Naive thymus-derived CD8-positive, alpha-beta T cell (primary cell): ENCODE measurements around the gene DGKH. TPM values are rescaled to one million over a fixed set of nuclear protein-coding genes. Genes with fewer than 3 reads are reported as not detected.

Experiments
- ATAC-seq, 2 donors: fragments of 150-1000 bp; cut with Tn5 transposase in 1 of 2; sonication (Bioruptor Pico), chemical (Tn5 transposase) in 1 of 2; 1 replicate in 1 of 2; 2 replicates in 1 of 2; pipeline ENCODE4 v1.10.0; 2021; ENCODE audit warnings: mild to moderate bottlenecking in 2 of 2, moderate library complexity in 2 of 2
- POLR2A ChIA-PET: fragments of 350-600 bp; sonication (Branson Sonifier 250); formaldehyde crosslinking; loops from one replicate; lab custom pipeline; 2021; ENCODE audit warnings: antibody characterized with exemption; lab: Charles Lee
- DNase-seq, 10 donors: peaks; one replicate each; pipeline versions ENCODE4 v3.0.0 to v3.0.0-alpha.2; 2020 to 2022
- H3K27ac Mint-ChIP-seq, 10 donors: one replicate each; pipeline ENCODE4 v1.8.0; 2020 to 2022; ENCODE audit warnings: mild to moderate bottlenecking in 10 of 10, mixed read lengths in 10 of 10, moderate library complexity in 4 of 10, inconsistent platforms in 1 of 10
- H3K27me3 Mint-ChIP-seq, 5 donors: one replicate each; pipeline ENCODE4 v1.8.0; 2021 to 2022; ENCODE audit warnings: mixed read lengths in 5 of 5
- H3K36me3 Mint-ChIP-seq, 3 donors: one replicate each; pipeline ENCODE4 v1.8.0; 2020 to 2022; ENCODE audit warnings: mixed read lengths in 3 of 3, mild to moderate bottlenecking in 2 of 3, inconsistent platforms in 1 of 3
- H3K4me1 Mint-ChIP-seq, 4 donors: one replicate each; pipeline ENCODE4 v1.8.0; 2021 to 2022; ENCODE audit warnings: mixed read lengths in 4 of 4
- H3K4me3 Mint-ChIP-seq, 10 donors: one replicate each; pipeline ENCODE4 v1.8.0; 2020 to 2022; ENCODE audit warnings: mild to moderate bottlenecking in 10 of 10, mixed read lengths in 10 of 10, moderate library complexity in 6 of 10, inconsistent platforms in 1 of 10
- H3K9me3 Mint-ChIP-seq, 9 donors: one replicate each; pipeline ENCODE4 v1.8.0; 2020 to 2022; ENCODE audit warnings: mixed read lengths in 9 of 9, mild to moderate bottlenecking in 3 of 9, inconsistent platforms in 1 of 9, moderate library complexity in 1 of 9
- polyA plus RNA-seq, 3 donors: library from polyadenylated mRNA; unstranded; fragments of 300-500 nt; fragmentation: Illumina TruSeq; gene quantifications; one replicate each; pipeline ENCODE4 v1.2.3, GENCODE V29; 2021
- total RNA-seq, 8 experiments: library from RNA in 2 of 8; stranded (reverse) in 2 of 8; gene quantifications; one replicate each; pipeline ENCODE4 v1.2.3 and lab custom pipeline; 2021 to 2026

DGKH gene
- total and polyA plus RNA-seq, 5 experiments from 2014 or later, result 1.3 to 5.2 (median 1.5) TPM

- peak; percentile 90 to 91 for ATAC-seq
- peak; percentile 79 to 97 (median 94) for DNase-seq
- POLR2A ChIA-PET, result interaction anchor here (0.5 to 1.7 kb wide), 12 partner anchors 9 to 1140 kb away, joined by 3 to 8 read pairs (median 3); partner anchors contain the start of gene VWA8
- peak overlapping the region; percentile 90 to 99 (median 94) for H3K4me3 Mint-ChIP-seq
- H3K36me3 Mint-ChIP-seq, result peaks cover 0 to 6% (median 0%) of the 10 kb centered on the region in 3 donors
- peaks cover 0 to 2% (median 0%) of the 10 kb centered on the region in 5 donors for H3K27me3 Mint-ChIP-seq
- H3K27ac Mint-ChIP-seq, result peak overlapping the region; percentile 87 to 99 (median 98)
- H3K4me1 Mint-ChIP-seq, result peaks cover 33 to 53% (median 47%) of the 10 kb centered on the region in 4 donors
- no peaks in the 10 kb centered on the region for H3K9me3 Mint-ChIP-seq
These were observed 223.1 kb downstream of the DGKH start for GRCh38 chr13:42271337-42272114.

DNA sequence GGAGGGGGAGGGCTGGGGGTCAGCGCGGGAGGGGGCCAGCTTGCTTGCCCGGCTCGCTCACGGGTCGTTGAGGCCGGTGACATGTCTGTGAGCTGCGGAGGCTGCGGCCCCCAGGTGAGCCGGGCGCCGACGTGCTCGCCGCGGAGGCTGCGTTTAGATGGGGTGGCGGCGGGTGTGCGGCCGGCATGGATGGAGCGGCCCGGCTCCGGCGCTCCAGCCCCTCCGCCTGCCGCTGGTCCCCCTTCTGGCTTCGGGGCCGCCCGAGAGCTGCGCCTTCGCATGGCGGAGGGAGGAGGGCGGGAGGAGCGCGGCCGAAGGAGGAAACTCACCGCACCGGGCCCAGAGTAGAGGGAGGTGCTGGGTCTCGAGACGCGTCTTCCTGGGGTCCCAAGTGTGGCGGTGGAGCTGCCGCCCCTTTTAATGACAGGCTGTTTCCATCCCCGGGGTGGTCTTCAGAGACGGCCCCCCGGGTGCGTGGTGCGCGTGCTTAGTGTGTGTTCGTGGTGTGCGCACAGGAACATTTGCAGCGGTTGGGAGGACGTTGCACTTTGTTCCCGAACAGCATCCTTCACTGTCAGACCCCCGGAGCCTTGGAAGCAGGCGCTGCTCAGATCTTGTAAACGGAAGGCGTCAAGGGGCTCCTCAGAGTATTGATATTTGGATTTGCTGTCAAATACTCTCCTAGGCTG is 223.8 kb downstream of the DGKH start, which contains the start of gene AKAP11:
Gene AKAP11, plus strand, starts transcription at position 38 of the 689 bp plus-strand sequence. CDS start 14,197 bp downstream, outside the sequence.
- Mint-ChIP-seq H3K27me3 (peaks cover 0 to 2% (median 0%) of the 10 kb centered on the region in 5 donors), H3K4me1 (peaks cover 35 to 56% (median 50%) of the 10 kb centered on the region in 4 donors), H3K9me3 (no peaks in the 10 kb centered on the region), H3K27ac (peak within 1 kb of the TSS; percentile 87 to 99 (median 98)), H3K36me3 (peaks cover 0 to 7% (median 0%) of the 10 kb centered on the region in 3 donors), H3K4me3 (peak within 1 kb of the TSS; percentile 90 to 99 (median 96))
- POLR2A ChIA-PET, result interaction anchor here (0.5 to 1.7 kb wide), 11 partner anchors 8 to 1140 kb away, joined by 3 to 8 read pairs (median 4); partner anchors contain the start of gene VWA8
- ATAC-seq (peak; percentile 24 to 49), DNase-seq (peak in 9 of 10 donors; percentile 29 to 68 (median 52))

GRCh38 chr13:42272804-42273175 is 224.3 kb downstream of the DGKH start:
- Mint-ChIP-seq H3K4me3 (peak overlapping the region; percentile 84 to 99 (median 96)), H3K9me3 (no peaks in the 10 kb centered on the region), H3K4me1 (peaks cover 38 to 58% (median 52%) of the 10 kb centered on the region in 4 donors), H3K27me3 (no peaks in the 10 kb centered on the region), H3K36me3 (peaks cover 0 to 7% (median 0%) of the 10 kb centered on the region in 3 donors), H3K27ac (peak overlapping the region; percentile 83 to 99 (median 97))
- ATAC-seq (no peak), DNase-seq (peak in 3 of 10 donors; percentile 38 to 49 (median 38))
- POLR2A ChIA-PET, result interaction anchor here (1.2 to 1.5 kb wide), 2 partner anchors 10 to 780 kb away, joined by 3 to 4 read pairs; no protein-coding TSS in a partner anchor

DNA sequence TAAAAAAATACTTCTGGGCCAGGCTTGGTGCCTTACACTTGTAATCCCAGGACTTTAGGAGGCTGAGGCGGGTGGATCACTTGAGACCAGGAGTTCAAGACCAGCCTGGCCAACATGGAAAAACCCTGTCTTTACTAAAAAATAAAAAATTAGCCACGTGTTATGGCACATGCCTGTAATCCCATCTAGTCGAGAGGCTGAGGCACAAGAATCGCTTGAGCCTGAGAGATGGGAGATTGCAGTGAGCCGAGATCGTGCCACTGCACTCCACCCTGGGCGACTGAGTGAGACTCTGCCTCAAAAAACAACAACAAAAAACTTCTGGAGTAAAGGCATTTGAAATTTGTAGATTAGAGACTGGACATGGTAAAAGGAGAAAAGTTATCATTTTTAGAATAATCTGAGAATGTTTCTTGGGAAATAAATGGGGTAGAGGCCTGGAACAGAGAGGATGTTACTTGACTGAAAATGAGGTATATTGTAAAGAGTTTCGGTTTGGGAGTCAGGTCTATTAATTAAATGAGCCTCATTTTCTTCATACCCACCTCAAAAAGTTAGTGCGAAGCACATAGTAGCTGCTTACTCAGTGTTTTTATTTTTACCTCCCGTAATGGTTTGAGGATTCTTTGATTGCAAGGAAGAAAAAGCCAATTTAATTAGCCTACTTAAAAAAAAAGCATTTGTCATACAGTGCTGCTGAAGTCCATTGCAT is 226.1 kb downstream of the DGKH start:
- H3K4me3 Mint-ChIP-seq, result peak overlapping the region in 8 of 10 donors; percentile 5 to 58 (median 44)
- H3K27me3 Mint-ChIP-seq, result no peaks in the 10 kb centered on the region
- POLR2A ChIA-PET, result no interaction called here
- H3K4me1 Mint-ChIP-seq, result peaks cover 40 to 61% (median 52%) of the 10 kb centered on the region in 4 donors
- H3K36me3 Mint-ChIP-seq, result peaks cover 0 to 7% (median 0%) of the 10 kb centered on the region in 3 donors
- H3K27ac Mint-ChIP-seq, result peak overlapping the region in 8 of 10 donors; percentile 23 to 87 (median 46)
- DNase-seq, result no peak
- ATAC-seq, result no peak
- H3K9me3 Mint-ChIP-seq, result no peaks in the 10 kb centered on the region

GRCh38 chr13:42275098-42275471 is 226.6 kb downstream of the DGKH start:
- Mint-ChIP-seq H3K9me3 (no peaks in the 10 kb centered on the region), H3K4me1 (peaks cover 40 to 61% (median 51%) of the 10 kb centered on the region in 4 donors), H3K27me3 (no peaks in the 10 kb centered on the region), H3K36me3 (peaks cover 0 to 7% (median 0%) of the 10 kb centered on the region in 3 donors), H3K27ac (peak overlapping the region in 6 of 10 donors; percentile 23 to 87 (median 44)), H3K4me3 (peak overlapping the region in 5 of 10 donors; percentile 1 to 45 (median 12))
- DNase-seq (no peak), ATAC-seq (no peak)
- POLR2A ChIA-PET, result no interaction called here

DNA sequence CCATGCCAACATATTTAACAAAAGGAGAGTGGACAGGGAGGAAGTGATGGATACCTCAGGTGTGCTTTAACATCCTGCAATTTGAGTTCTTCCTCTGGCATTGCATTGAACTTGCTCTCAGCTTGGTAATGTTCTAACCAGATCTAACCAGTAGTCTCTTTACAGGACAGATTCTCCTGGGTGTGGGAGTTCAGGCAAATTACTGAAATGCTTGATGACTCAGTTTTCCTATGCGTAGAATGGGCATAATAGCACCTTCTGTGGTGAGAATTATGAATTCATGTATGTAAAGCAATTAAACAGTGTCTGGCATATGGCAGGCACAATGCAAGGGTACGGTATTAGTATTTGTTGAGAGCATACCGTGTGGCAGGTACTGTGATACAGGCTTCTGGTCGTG is 227.1 kb downstream of the DGKH start:
- POLR2A ChIA-PET, result no interaction called here
- DNase-seq (no peak), ATAC-seq (no peak)
- Mint-ChIP-seq H3K9me3 (no peaks in the 10 kb centered on the region), H3K4me3 (peak overlapping the region in 3 of 10 donors; percentile 1 to 16 (median 4)), H3K4me1 (peaks cover 36 to 57% (median 47%) of the 10 kb centered on the region in 4 donors), H3K27me3 (no peaks in the 10 kb centered on the region), H3K36me3 (peaks cover 0 to 7% (median 0%) of the 10 kb centered on the region in 3 donors), H3K27ac (peak overlapping the region in 6 of 10 donors; percentile 9 to 87 (median 38))

DNA sequence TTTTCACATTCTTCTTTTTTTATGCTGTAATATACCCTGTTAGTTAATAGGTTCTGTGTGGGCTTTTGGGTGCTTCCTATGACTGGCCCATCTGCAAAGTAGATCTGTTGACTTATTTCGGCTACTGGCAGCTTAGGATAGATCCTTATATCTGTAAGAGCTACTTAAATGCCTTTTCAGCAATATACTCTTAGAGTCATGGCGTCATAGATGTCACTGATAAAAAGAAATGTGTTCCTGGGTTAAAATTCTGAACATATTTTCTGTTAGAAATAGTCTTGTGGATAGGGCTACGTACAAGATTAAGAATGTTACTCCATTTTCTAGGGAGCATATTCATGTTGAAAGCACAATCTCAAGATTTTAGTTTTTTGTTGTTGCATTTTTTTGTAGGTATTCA is 228.2 kb downstream of the DGKH start:
- Mint-ChIP-seq H3K4me1 (peaks cover 27 to 46% (median 37%) of the 10 kb centered on the region in 4 donors), H3K27ac (peak overlapping the region in 7 of 10 donors; percentile 7 to 57 (median 34)), H3K4me3 (peak overlapping the region in 4 of 10 donors; percentile 9 to 20 (median 10)), H3K27me3 (no peaks in the 10 kb centered on the region), H3K9me3 (no peaks in the 10 kb centered on the region), H3K36me3 (peaks cover 0 to 7% (median 0%) of the 10 kb centered on the region in 3 donors)
- POLR2A ChIA-PET, result no interaction called here
- ATAC-seq (no peak), DNase-seq (no peak)

DNA sequence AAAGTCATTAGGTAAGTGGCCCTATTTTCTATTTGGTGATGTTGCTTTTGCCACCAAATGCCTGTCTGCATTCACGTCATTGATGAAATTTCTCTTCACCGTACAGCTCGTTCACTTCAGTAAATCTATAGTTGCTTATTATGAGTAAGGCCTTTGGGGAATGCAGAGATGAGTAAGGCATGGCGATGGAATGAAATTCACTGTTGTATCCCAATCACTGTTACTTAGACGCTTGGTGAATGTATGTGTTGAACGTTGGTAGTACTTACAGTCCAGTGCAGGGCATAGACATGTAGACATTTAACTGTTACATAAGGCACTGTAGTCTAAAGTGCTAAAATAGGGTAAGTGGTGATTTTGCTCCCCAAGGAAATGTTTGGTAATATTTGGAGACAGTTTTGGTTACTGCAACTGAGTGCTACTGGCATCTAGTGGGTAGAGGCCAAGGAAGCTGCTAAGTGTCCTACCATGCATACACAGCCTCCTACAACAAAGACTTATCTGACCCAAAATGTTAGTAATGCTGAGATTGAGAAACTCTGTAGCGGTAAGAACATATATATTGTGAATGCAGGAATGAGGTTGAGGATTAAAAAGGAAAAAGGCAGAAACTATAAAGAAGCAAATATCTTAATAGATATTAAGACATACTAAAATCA is 229.3 kb downstream of the DGKH start:
- DNase-seq (no peak), ATAC-seq (no peak)
- POLR2A ChIA-PET, result no interaction called here
- Mint-ChIP-seq H3K4me3 (peak overlapping the region in 6 of 10 donors; percentile 8 to 47 (median 14)), H3K9me3 (no peaks in the 10 kb centered on the region), H3K27ac (peak overlapping the region in 6 of 10 donors; percentile 4 to 61 (median 22)), H3K27me3 (no peaks in the 10 kb centered on the region), H3K4me1 (peaks cover 31 to 52% (median 38%) of the 10 kb centered on the region in 4 donors), H3K36me3 (peaks cover 0 to 7% (median 0%) of the 10 kb centered on the region in 3 donors)

GRCh38 chr13:42279080-42279479 is 230.6 kb downstream of the DGKH start:
- H3K27me3 Mint-ChIP-seq, result no peaks in the 10 kb centered on the region
- H3K4me3 Mint-ChIP-seq, result no peak overlapping the region
- peaks cover 31 to 52% (median 40%) of the 10 kb centered on the region in 4 donors for H3K4me1 Mint-ChIP-seq
- POLR2A ChIA-PET, result no interaction called here
- ATAC-seq (peak; percentile 49 to 59), DNase-seq (peak in 3 of 10 donors; percentile 4 to 17 (median 11))
- no peak overlapping the region for H3K27ac Mint-ChIP-seq
- peaks cover 0 to 13% (median 0%) of the 10 kb centered on the region in 3 donors for H3K36me3 Mint-ChIP-seq
- H3K9me3 Mint-ChIP-seq, result no peaks in the 10 kb centered on the region

DNA sequence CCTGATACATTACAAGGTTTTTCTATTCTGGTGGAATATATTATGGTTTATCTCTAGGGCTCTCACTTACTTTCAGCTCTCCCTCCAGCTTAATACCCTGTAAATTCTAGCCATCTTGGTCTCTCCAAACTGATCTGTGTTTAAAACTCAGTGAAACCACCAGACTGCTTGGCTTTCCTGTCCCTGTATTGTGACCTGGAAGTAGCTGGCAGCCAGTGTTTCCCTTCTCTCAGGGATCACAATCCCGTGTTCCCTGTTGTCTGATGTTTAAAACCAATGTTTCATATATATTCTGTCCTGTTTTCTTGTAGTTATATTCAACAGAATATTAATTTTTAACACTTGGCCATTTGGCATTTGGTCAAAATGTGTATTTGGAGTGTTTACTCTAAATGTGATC is 231.5 kb downstream of the DGKH start:
- H3K9me3 Mint-ChIP-seq, result no peaks in the 10 kb centered on the region
- POLR2A ChIA-PET, result interaction anchor here (1.0 kb wide), 1 partner anchor 8 kb away, joined by 3 read pairs; the partner anchor contains the start of gene AKAP11
- H3K4me3 Mint-ChIP-seq, result no peak overlapping the region
- H3K27ac Mint-ChIP-seq, result no peak overlapping the region
- H3K36me3 Mint-ChIP-seq, result peaks cover 0 to 17% (median 0%) of the 10 kb centered on the region in 3 donors
- DNase-seq, result no peak
- peaks cover 28 to 46% (median 35%) of the 10 kb centered on the region in 4 donors for H3K4me1 Mint-ChIP-seq
- ATAC-seq, result no peak
- no peaks in the 10 kb centered on the region for H3K27me3 Mint-ChIP-seq

DNA sequence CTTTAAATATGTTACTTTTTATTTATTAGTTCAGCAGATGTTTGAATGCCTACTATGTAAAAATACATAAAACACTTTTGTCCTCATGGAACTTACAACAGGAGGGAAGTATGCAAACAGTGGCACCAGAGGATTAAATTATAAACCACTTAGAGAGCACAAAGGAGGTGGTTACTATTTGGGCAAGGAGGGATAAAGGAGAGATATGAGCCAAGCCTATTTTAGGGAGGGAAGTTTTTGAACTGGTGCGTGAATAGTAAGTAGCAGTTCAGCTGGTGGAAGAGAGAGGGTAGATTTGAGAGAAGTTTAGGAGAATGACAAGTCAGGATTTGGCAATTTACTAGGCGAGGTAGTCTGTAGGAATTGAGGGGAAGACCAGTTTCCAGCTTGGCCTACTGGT is 232.1 kb downstream of the DGKH start:
- POLR2A ChIA-PET, result interaction anchor here (1.0 kb wide), 1 partner anchor 9 kb away, joined by 3 read pairs; the partner anchor contains the start of gene AKAP11
- Mint-ChIP-seq H3K4me1 (peaks cover 23 to 45% (median 32%) of the 10 kb centered on the region in 4 donors), H3K27me3 (no peaks in the 10 kb centered on the region), H3K4me3 (no peak overlapping the region), H3K27ac (no peak overlapping the region), H3K9me3 (no peaks in the 10 kb centered on the region), H3K36me3 (peaks cover 0 to 17% (median 0%) of the 10 kb centered on the region in 3 donors)
- ATAC-seq (no peak), DNase-seq (no peak)
